ENCODE data around the gene YKT6.

Gene YKT6

GRCh38 chr7:44219371-44220045, 18.7 kb downstream of the YKT6 start:
- Histone ChIP-seq H3K9ac (ENCODE audit: low read depth, low read length) (no peak overlapping the region), H3K4me1 (ENCODE audit: control insufficient read depth, insufficient read depth, low read length) (peaks cover 18% of the 10 kb centered on the region; the same call in 1 of the 2 replicates), H3K27me3 (ENCODE audit: control insufficient read depth, insufficient read depth, low read length) (no peaks in the 10 kb centered on the region), H3K27ac (ENCODE audit: low read depth, low read length) (no peak overlapping the region), H3K4me3 (ENCODE audit: low read depth, low read length) (no peak overlapping the region), H3K36me3 (ENCODE audit: control insufficient read depth, insufficient read depth, low read length) (no peaks in the 10 kb centered on the region), H3K9me3 (ENCODE audit: control insufficient read depth, insufficient read depth, low read length) (no peaks in the 10 kb centered on the region)

GRCh38 chr7:44220046-44220357, 19.2 kb downstream of the YKT6 start:
- Histone ChIP-seq H3K4me3 (ENCODE audit: low read depth, low read length) (no peak overlapping the region), H3K4me1 (ENCODE audit: control insufficient read depth, insufficient read depth, low read length) (peaks cover 14% of the 10 kb centered on the region; the same call in 1 of the 2 replicates), H3K27me3 (ENCODE audit: control insufficient read depth, insufficient read depth, low read length) (no peaks in the 10 kb centered on the region)

GRCh38 chr7:44220358-44221112, 19.8 kb downstream of the YKT6 start:
- no peak overlapping the region for H3K4me3 ChIP-seq (ENCODE audit: low read depth, low read length)
- no peaks in the 10 kb centered on the region for H3K36me3 ChIP-seq (ENCODE audit: control insufficient read depth, insufficient read depth, low read length)
- H3K4me1 ChIP-seq (ENCODE audit: control insufficient read depth, insufficient read depth, low read length) = peaks cover 14% of the 10 kb centered on the region; the same call in 1 of the 2 replicates
- H3K9me3 ChIP-seq (ENCODE audit: control insufficient read depth, insufficient read depth, low read length) = no peaks in the 10 kb centered on the region
- no peaks in the 10 kb centered on the region for H3K27me3 ChIP-seq (ENCODE audit: control insufficient read depth, insufficient read depth, low read length)
- no peak overlapping the region for H3K27ac ChIP-seq (ENCODE audit: low read depth, low read length)
- no peak overlapping the region for H3K9ac ChIP-seq (ENCODE audit: low read depth, low read length)

More at GRCh38 chr7:44220046-44220357, 19.2 kb downstream of the YKT6 start:
- Histone ChIP-seq H3K27ac (ENCODE audit: low read depth, low read length) (no peak overlapping the region), H3K36me3 (ENCODE audit: control insufficient read depth, insufficient read depth, low read length) (no peaks in the 10 kb centered on the region), H3K9ac (ENCODE audit: low read depth, low read length) (no peak overlapping the region), H3K9me3 (ENCODE audit: control insufficient read depth, insufficient read depth, low read length) (no peaks in the 10 kb centered on the region)

GRCh38 chr7:44221231-44221791, 20.5 kb downstream of the YKT6 start:
- no peaks in the 10 kb centered on the region for H3K36me3 ChIP-seq (ENCODE audit: control insufficient read depth, insufficient read depth, low read length)
- no peak overlapping the region for H3K27ac ChIP-seq (ENCODE audit: low read depth, low read length)
- H3K4me1 ChIP-seq (ENCODE audit: control insufficient read depth, insufficient read depth, low read length) = peaks cover 14% of the 10 kb centered on the region; the same call in 1 of the 2 replicates
- no peak overlapping the region for H3K9ac ChIP-seq (ENCODE audit: low read depth, low read length)
- no peak overlapping the region for H3K4me3 ChIP-seq (ENCODE audit: low read depth, low read length)
- no peaks in the 10 kb centered on the region for H3K27me3 ChIP-seq (ENCODE audit: control insufficient read depth, insufficient read depth, low read length)
- H3K9me3 ChIP-seq (ENCODE audit: control insufficient read depth, insufficient read depth, low read length) = no peaks in the 10 kb centered on the region

- Histone ChIP-seq H3K4me3 (ENCODE audit: low read depth, low read length) (no peak overlapping the region), H3K4me1 (ENCODE audit: control insufficient read depth, insufficient read depth, low read length) (peaks cover 14% of the 10 kb centered on the region; the same call in 1 of the 2 replicates), H3K9ac (ENCODE audit: low read depth, low read length) (no peak overlapping the region)
These were observed 21.3 kb downstream of the YKT6 start for GRCh38 chr7:44222074-44222473.

GRCh38 chr7:44222776-44223261, 22.0 kb downstream of the YKT6 start:
- Histone ChIP-seq H3K36me3 (ENCODE audit: control insufficient read depth, insufficient read depth, low read length) (no peaks in the 10 kb centered on the region), H3K9me3 (ENCODE audit: control insufficient read depth, insufficient read depth, low read length) (no peaks in the 10 kb centered on the region), H3K27ac (ENCODE audit: low read depth, low read length) (no peak overlapping the region), H3K4me3 (ENCODE audit: low read depth, low read length) (no peak overlapping the region), H3K9ac (ENCODE audit: low read depth, low read length) (no peak overlapping the region), H3K27me3 (ENCODE audit: control insufficient read depth, insufficient read depth, low read length) (no peaks in the 10 kb centered on the region), H3K4me1 (ENCODE audit: control insufficient read depth, insufficient read depth, low read length) (peaks cover 14% of the 10 kb centered on the region; the same call in 1 of the 2 replicates)

More at GRCh38 chr7:44222074-44222473, 21.3 kb downstream of the YKT6 start:
- no peak overlapping the region for H3K27ac ChIP-seq (ENCODE audit: low read depth, low read length)
- H3K27me3 ChIP-seq (ENCODE audit: control insufficient read depth, insufficient read depth, low read length) = no peaks in the 10 kb centered on the region
- H3K36me3 ChIP-seq (ENCODE audit: control insufficient read depth, insufficient read depth, low read length) = no peaks in the 10 kb centered on the region
- H3K9me3 ChIP-seq (ENCODE audit: control insufficient read depth, insufficient read depth, low read length) = no peaks in the 10 kb centered on the region

GRCh38 chr7:44223362-44224079, 22.7 kb downstream of the YKT6 start:
- Histone ChIP-seq H3K4me1 (ENCODE audit: control insufficient read depth, insufficient read depth, low read length) (peaks cover 8% of the 10 kb centered on the region; the same call in 1 of the 2 replicates), H3K4me3 (ENCODE audit: low read depth, low read length) (no peak overlapping the region), H3K27ac (ENCODE audit: low read depth, low read length) (no peak overlapping the region), H3K27me3 (ENCODE audit: control insufficient read depth, insufficient read depth, low read length) (no peaks in the 10 kb centered on the region), H3K9ac (ENCODE audit: low read depth, low read length) (no peak overlapping the region), H3K9me3 (ENCODE audit: control insufficient read depth, insufficient read depth, low read length) (no peaks in the 10 kb centered on the region), H3K36me3 (ENCODE audit: control insufficient read depth, insufficient read depth, low read length) (no peaks in the 10 kb centered on the region)

GRCh38 chr7:44224080-44224973, 23.5 kb downstream of the YKT6 start:
- H3K27ac ChIP-seq (ENCODE audit: low read depth, low read length) = no peak overlapping the region
- no peak overlapping the region for H3K4me3 ChIP-seq (ENCODE audit: low read depth, low read length)
- 0 out of 2 replicates have a peak, but pooled peaks cover 3% of the 10 kb centered on the region for H3K4me1 ChIP-seq (ENCODE audit: control insufficient read depth, insufficient read depth, low read length)
- H3K9ac ChIP-seq (ENCODE audit: low read depth, low read length) = no peak overlapping the region
- no peaks in the 10 kb centered on the region for H3K36me3 ChIP-seq (ENCODE audit: control insufficient read depth, insufficient read depth, low read length)
- no peaks in the 10 kb centered on the region for H3K27me3 ChIP-seq (ENCODE audit: control insufficient read depth, insufficient read depth, low read length)
- H3K9me3 ChIP-seq (ENCODE audit: control insufficient read depth, insufficient read depth, low read length) = no peaks in the 10 kb centered on the region

- Histone ChIP-seq H3K27ac (ENCODE audit: low read depth, low read length) (no peak overlapping the region), H3K9ac (ENCODE audit: low read depth, low read length) (no peak overlapping the region), H3K4me3 (ENCODE audit: low read depth, low read length) (no peak overlapping the region), H3K36me3 (ENCODE audit: control insufficient read depth, insufficient read depth, low read length) (no peaks in the 10 kb centered on the region), H3K4me1 (ENCODE audit: control insufficient read depth, insufficient read depth, low read length) (0 out of 2 replicates have a peak, but pooled peaks cover 3% of the 10 kb centered on the region), H3K9me3 (ENCODE audit: control insufficient read depth, insufficient read depth, low read length) (no peaks in the 10 kb centered on the region), H3K27me3 (ENCODE audit: control insufficient read depth, insufficient read depth, low read length) (no peaks in the 10 kb centered on the region)
These were observed 24.3 kb downstream of the YKT6 start for GRCh38 chr7:44224974-44225565.
